SK-N-SH treated with all-trans-retinoic acid at 6 μM for 48 hours (cell line): ENCODE results near the gene NBEAL1.
"Not testable (repeated sequence)": the region's sequence is repeated elsewhere in the genome, so short reads cannot be mapped to it uniquely, and the experiment has no call there.

ENCODE experiments used
- ATAC-seq: fragments of 200-7000 bp; cut with Tn5 transposase; 3 replicates; pipeline ENCODE4 v1.9.1; 2020; ENCODE audit warnings: mild to moderate bottlenecking, moderate library complexity
- ARNTL ChIP-seq: fragments of 450-650 bp; formaldehyde crosslinking; IDR thresholded peaks from 2 replicates; pipeline ENCODE4 v1.5.0; 2020; ENCODE audit warnings: low read depth, mild to moderate bottlenecking, moderate library complexity, borderline replicate concordance
- BACH2 ChIP-seq: fragments of 250-450 bp; sonication (Bioruptor Pico); IDR thresholded peaks from 2 replicates; pipeline ENCODE4 v1.9.0; 2021; ENCODE audit warnings: mild to moderate bottlenecking, borderline replicate concordance
- CSDC2 ChIP-seq: fragments of 250-450 bp; sonication (Bioruptor Pico); IDR thresholded peaks from 2 replicates; pipeline ENCODE4 v1.5.0; 2020; ENCODE audit warnings: mild to moderate bottlenecking, moderate library complexity
- ESRRG ChIP-seq: fragments of 250-450 bp; sonication (Bioruptor Pico); IDR thresholded peaks from 2 replicates; pipeline ENCODE4 v1.6.1; 2021; ENCODE audit warnings: mild to moderate bottlenecking
- GLIS3 ChIP-seq: fragments of 250-450 bp; sonication (Bioruptor Pico); IDR thresholded peaks from 2 replicates; pipeline ENCODE4 v1.5.0; 2020; ENCODE audit warnings: mild to moderate bottlenecking, moderate library complexity
- ISL1 ChIP-seq: fragments of 250-450 bp; sonication (Bioruptor Pico); IDR thresholded peaks from 2 replicates; pipeline ENCODE4 v2.1.2; 2022; ENCODE audit warnings: mild to moderate bottlenecking, moderate library complexity
- OSR1 ChIP-seq: fragments of 250-450 bp; sonication (Bioruptor Pico); IDR thresholded peaks from 2 replicates; pipeline ENCODE4 v1.8.0; 2022; ENCODE audit warnings: moderate library complexity, mild to moderate bottlenecking, inconsistent platforms
- PATZ1 ChIP-seq: fragments of 250-450 bp; sonication (Bioruptor Pico); IDR thresholded peaks from 2 replicates; pipeline ENCODE4 v1.8.0; 2020; ENCODE audit warnings: mild to moderate bottlenecking, moderate library complexity, borderline replicate concordance
- POU6F1 ChIP-seq: fragments of 250-450 bp; sonication (Bioruptor Pico); IDR thresholded peaks from 2 replicates; pipeline ENCODE4 v1.8.0; 2021; ENCODE audit warnings: low read depth, mild to moderate bottlenecking, moderate library complexity, borderline replicate concordance
- PPARA ChIP-seq: fragments of 250-450 bp; sonication (Bioruptor Pico); IDR thresholded peaks from 2 replicates; pipeline ENCODE4 v1.5.0; 2020; ENCODE audit warnings: mild to moderate bottlenecking, borderline replicate concordance
- RARB ChIP-seq: fragments of 250-450 bp; sonication (Bioruptor Pico); IDR thresholded peaks from 2 replicates; pipeline ENCODE4 v1.8.0; 2021; ENCODE audit warnings: mild to moderate bottlenecking, moderate library complexity
- SNAI2 ChIP-seq: fragments of 250-450 bp; sonication (Bioruptor Pico); IDR thresholded peaks from 2 replicates; pipeline ENCODE4 v1.5.0; 2020; ENCODE audit warnings: mild to moderate bottlenecking, moderate library complexity
- TCF4 ChIP-seq: fragments of 250-450 bp; sonication (Bioruptor Pico); IDR thresholded peaks from 2 replicates; pipeline ENCODE4 v1.8.0; 2021; ENCODE audit warnings: mild to moderate bottlenecking, moderate library complexity, borderline replicate concordance
- TOX ChIP-seq: fragments of 250-450 bp; sonication (Bioruptor Pico); IDR thresholded peaks from 2 replicates; pipeline ENCODE4 v1.8.0; 2021; ENCODE audit warnings: mild to moderate bottlenecking, moderate library complexity, borderline replicate concordance
- TSHZ2 ChIP-seq: fragments of 250-450 bp; sonication (Bioruptor Pico); IDR thresholded peaks from 2 replicates; pipeline ENCODE4 v1.5.0; 2020; ENCODE audit warnings: mild to moderate bottlenecking, moderate library complexity
- ZC3H10 ChIP-seq: fragments of 250-450 bp; sonication (Bioruptor Pico); IDR thresholded peaks from 2 replicates; pipeline ENCODE4 v1.5.1; 2021; ENCODE audit warnings: mild to moderate bottlenecking, moderate library complexity
- ZFP30 ChIP-seq: fragments of 450-650 bp; formaldehyde crosslinking; IDR thresholded peaks from 2 replicates; pipeline ENCODE4 v1.5.0; 2022; ENCODE audit warnings: mild to moderate bottlenecking, moderate library complexity
- ZNF565 ChIP-seq: fragments of 450-650 bp; formaldehyde crosslinking; conservative IDR thresholded peaks from 2 replicates; pipeline ENCODE4 v1.5.0; 2020; ENCODE audit warnings: low read depth, mild to moderate bottlenecking, moderate library complexity
- ZNF70 ChIP-seq: fragments of 450-650 bp; formaldehyde crosslinking; IDR thresholded peaks from 2 replicates; pipeline ENCODE4 v1.5.0; 2020; ENCODE audit warnings: mild to moderate bottlenecking, moderate library complexity

NBEAL1 gene

GRCh38 chr2:203201426-203201825 is 186.8 kb downstream of the NBEAL1 start (continued):
- TF ChIP-seq POU6F1 (CRISPR knock-in tag) (no peak), ARNTL (CRISPR knock-in tag) (no peak), PPARA (CRISPR knock-in tag) (no peak), CSDC2 (no peak), BACH2 (CRISPR knock-in tag) (no peak), ZFP30 (CRISPR knock-in tag) (no peak), ZNF565 (CRISPR knock-in tag) (no peak), ZNF70 (no peak), ESRRG (CRISPR knock-in tag) (no peak)

GRCh38 chr2:203209538-203209937 is 194.9 kb downstream of the NBEAL1 start:
- TF ChIP-seq PPARA (CRISPR knock-in tag) (no peak), TCF4 (CRISPR knock-in tag) (no peak), ZFP30 (CRISPR knock-in tag) (no peak), OSR1 (no peak), POU6F1 (CRISPR knock-in tag) (no peak), SNAI2 (CRISPR knock-in tag) (no peak), TSHZ2 (no peak), BACH2 (CRISPR knock-in tag) (no peak), RARB (CRISPR knock-in tag) (no peak), PATZ1 (CRISPR knock-in tag) (no peak), TOX (no peak), GLIS3 (CRISPR knock-in tag) (no peak), ISL1 (CRISPR knock-in tag) (no peak), ZC3H10 (no peak), ARNTL (CRISPR knock-in tag) (no peak), ZNF565 (CRISPR knock-in tag) (no peak)
- no peak for ATAC-seq

GRCh38 chr2:203225423-203226039 is 210.9 kb downstream of the NBEAL1 start:
- no peak for TF ChIP-seq PATZ1 (CRISPR knock-in tag)
- peak; percentile 87 for ATAC-seq

GRCh38 chr2:203229674-203230073 is 215.0 kb downstream of the NBEAL1 start:
- ATAC-seq, result not testable (repeated sequence)
